Measurements from ENCODE around the gene HTD2.

DNA sequence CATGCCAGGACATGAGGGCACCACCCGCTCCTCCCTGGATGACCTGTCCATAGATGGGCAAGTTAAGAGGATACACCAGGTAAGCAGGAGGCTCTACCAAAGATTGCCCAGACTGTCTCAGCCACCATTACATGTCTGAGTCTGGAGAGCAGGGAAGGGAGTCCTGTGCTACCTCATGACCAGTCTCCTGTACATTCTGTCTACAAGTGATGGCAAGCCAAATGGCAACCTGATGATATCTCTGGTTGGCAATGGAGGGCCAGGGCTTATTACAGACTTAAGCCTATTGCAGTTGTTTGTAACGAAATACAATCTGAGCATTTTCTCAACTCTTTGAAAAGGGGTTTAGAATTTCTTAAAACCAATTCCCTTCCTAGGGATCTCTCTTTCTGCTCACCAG lies 37.0 kb upstream of the HTD2 start:
- TF ChIP-seq, protein P1, sequence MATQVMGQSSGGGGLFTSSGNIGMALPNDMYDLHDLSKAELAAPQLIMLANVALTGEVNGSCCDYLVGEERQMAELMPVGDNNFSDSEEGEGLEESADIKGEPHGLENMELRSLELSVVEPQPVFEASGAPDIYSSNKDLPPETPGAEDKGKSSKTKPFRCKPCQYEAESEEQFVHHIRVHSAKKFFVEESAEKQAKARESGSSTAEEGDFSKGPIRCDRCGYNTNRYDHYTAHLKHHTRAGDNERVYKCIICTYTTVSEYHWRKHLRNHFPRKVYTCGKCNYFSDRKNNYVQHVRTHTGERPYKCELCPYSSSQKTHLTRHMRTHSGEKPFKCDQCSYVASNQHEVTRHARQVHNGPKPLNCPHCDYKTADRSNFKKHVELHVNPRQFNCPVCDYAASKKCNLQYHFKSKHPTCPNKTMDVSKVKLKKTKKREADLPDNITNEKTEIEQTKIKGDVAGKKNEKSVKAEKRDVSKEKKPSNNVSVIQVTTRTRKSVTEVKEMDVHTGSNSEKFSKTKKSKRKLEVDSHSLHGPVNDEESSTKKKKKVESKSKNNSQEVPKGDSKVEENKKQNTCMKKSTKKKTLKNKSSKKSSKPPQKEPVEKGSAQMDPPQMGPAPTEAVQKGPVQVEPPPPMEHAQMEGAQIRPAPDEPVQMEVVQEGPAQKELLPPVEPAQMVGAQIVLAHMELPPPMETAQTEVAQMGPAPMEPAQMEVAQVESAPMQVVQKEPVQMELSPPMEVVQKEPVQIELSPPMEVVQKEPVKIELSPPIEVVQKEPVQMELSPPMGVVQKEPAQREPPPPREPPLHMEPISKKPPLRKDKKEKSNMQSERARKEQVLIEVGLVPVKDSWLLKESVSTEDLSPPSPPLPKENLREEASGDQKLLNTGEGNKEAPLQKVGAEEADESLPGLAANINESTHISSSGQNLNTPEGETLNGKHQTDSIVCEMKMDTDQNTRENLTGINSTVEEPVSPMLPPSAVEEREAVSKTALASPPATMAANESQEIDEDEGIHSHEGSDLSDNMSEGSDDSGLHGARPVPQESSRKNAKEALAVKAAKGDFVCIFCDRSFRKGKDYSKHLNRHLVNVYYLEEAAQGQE (IDR thresholded peaks at IDR 0.05; ENCODE audit: insufficient read depth in 1 of 2, low read depth in 2 of 2, low read length in 2 of 2), result no peak
- no peak for TF ChIP-seq POLR2AphosphoS5 (IDR thresholded peaks at IDR 0.05; ENCODE audit: low read depth, low read length)
- no peak for TF ChIP-seq TAF1 (IDR thresholded peaks at IDR 0.05; ENCODE audit: borderline replicate concordance, insufficient read depth, low read length)
- no peak for TF ChIP-seq SIN3A (IDR thresholded peaks at IDR 0.05; ENCODE audit: borderline replicate concordance, insufficient read depth, low read length)
